A673 (cell line): ENCODE measurements around the gene DDX39B. TPM values are rescaled to one million over a fixed set of nuclear protein-coding genes. Genes with fewer than 3 reads are reported as not detected.
"Not testable (repeated sequence)": the region's sequence is repeated elsewhere in the genome, so short reads cannot be mapped to it uniquely, and the experiment has no call there.

Experiments used
- BruUV-seq: library from RNA; stranded (reverse); fragments of 400-500 nt; replicated peaks from 2 replicates; lab custom pipeline; 2021; lab: Mats Ljungman, UMichigan
- CTCF ChIA-PET: fragments of 300-600 bp; sonication (Branson Sonifier 250); formaldehyde crosslinking; loops from one replicate; lab custom pipeline; 2022; ENCODE audit warnings: antibody characterized with exemption; lab: Charles Lee
- POLR2A ChIA-PET: fragments of 300-600 bp; sonication (Branson Sonifier 250); formaldehyde crosslinking; loops from one replicate; lab custom pipeline; 2022; ENCODE audit warnings: antibody characterized with exemption; ENCODE audit not compliant: low non-redundant PET; lab: Charles Lee
- DNase-seq: peaks from one replicate; pipeline ENCODE4 v3.0.0-alpha.2; 2015; ENCODE audit warnings: low spot score
- H3K27ac ChIP-seq: fragments of 200-600 bp; sonication (generic); 2 replicates; pipeline ENCODE4 v1.5.1; 2016; ENCODE audit warnings: mixed run types, low read depth, mild to moderate bottlenecking, mixed read lengths, antibody characterized with exemption, low read length; ENCODE audit not compliant: poor library complexity, severe bottlenecking
- H3K27me3 ChIP-seq: fragments of 200-600 bp; sonication (generic); replicated peaks from 2 replicates; pipeline ENCODE4 v1.6.1; 2017; ENCODE audit warnings: mixed run types, low read depth, mild to moderate bottlenecking, mixed read lengths, antibody characterized with exemption, low read length; ENCODE audit not compliant: insufficient read depth, poor library complexity
- H3K36me3 ChIP-seq: fragments of 200-600 bp; sonication (generic); 2 replicates; pipeline ENCODE4 v1.6.1; 2016; ENCODE audit warnings: mixed run types, mild to moderate bottlenecking, mixed read lengths, antibody characterized with exemption, low read length; ENCODE audit not compliant: insufficient read depth, poor library complexity, severe bottlenecking
- H3K4me1 ChIP-seq: fragments of 200-600 bp; sonication (generic); 2 replicates; pipeline ENCODE4 v1.6.1; 2017; ENCODE audit warnings: mixed run types, mild to moderate bottlenecking, mixed read lengths, antibody characterized with exemption, low read length; ENCODE audit not compliant: insufficient read depth, poor library complexity, severe bottlenecking
- H3K4me3 ChIP-seq: fragments of 200-600 bp; sonication (generic); 2 replicates; pipeline ENCODE4 v1.5.1; 2016; ENCODE audit warnings: low read depth, mixed run types, mild to moderate bottlenecking, mixed read lengths, low read length; ENCODE audit not compliant: poor library complexity, severe bottlenecking
- H3K9me3 ChIP-seq: fragments of 200-600 bp; sonication (generic); 2 replicates; pipeline ENCODE4 v1.6.1; 2016; ENCODE audit warnings: mixed run types, low read depth, mild to moderate bottlenecking, mixed read lengths, antibody characterized with exemption, low read length; ENCODE audit not compliant: poor library complexity, severe bottlenecking
- EZH2 ChIP-seq: fragments of 200-600 bp; sonication (generic); IDR thresholded peaks from 2 replicates; pipeline ENCODE4 v1.6.1; 2017; ENCODE audit warnings: borderline replicate concordance, low read depth, mild to moderate bottlenecking, mixed read lengths, antibody characterized with exemption, low read length; ENCODE audit not compliant: poor library complexity, severe bottlenecking
- intact Hi-C: fragments of 100-400 bp; cut with micrococcal nuclease; formaldehyde crosslinking; loops from one replicate; pipeline ENCODE4 v1.10.0; 2022; ENCODE audit not compliant: unreplicated experiment
- total RNA-seq: library from RNA; stranded (reverse); gene quantifications from 2 replicates; pipeline ENCODE4 v1.2.3, GENCODE V29; 2021
- TF ChIP-seq, protein P1 (sequence below): fragments of 300-800, 200-600 bp; sonication (generic); conservative IDR thresholded peaks from 2 replicates; pipeline ENCODE4 v1.5.1; 2017; ENCODE audit warnings: low read depth, mild to moderate bottlenecking, antibody characterized with exemption, low read length, moderate library complexity, mixed read lengths

The DDX39B gene
- total RNA-seq, 1 experiment from 2014 or later: 558 TPM

- no TSS peak for BruUV-seq
- ChIA-PET POLR2A (interaction anchor here (0.7 kb wide), 1 partner anchor 21 kb away, joined by 8 read pairs; no protein-coding TSS in a partner anchor), CTCF (no interaction called here)
- DNase-seq: no peak
- H3K27ac ChIP-seq: no peak overlapping the region
- H3K4me3 ChIP-seq: no peak overlapping the region
- peaks cover 22% of the 10 kb centered on the region for H3K36me3 ChIP-seq
- H3K4me1 ChIP-seq: no peaks in the 10 kb centered on the region
- intact Hi-C loops: no loop called here
- no peaks in the 10 kb centered on the region for H3K9me3 ChIP-seq
- H3K27me3 ChIP-seq: no peaks in the 10 kb centered on the region
- TF ChIP-seq, protein P1, sequence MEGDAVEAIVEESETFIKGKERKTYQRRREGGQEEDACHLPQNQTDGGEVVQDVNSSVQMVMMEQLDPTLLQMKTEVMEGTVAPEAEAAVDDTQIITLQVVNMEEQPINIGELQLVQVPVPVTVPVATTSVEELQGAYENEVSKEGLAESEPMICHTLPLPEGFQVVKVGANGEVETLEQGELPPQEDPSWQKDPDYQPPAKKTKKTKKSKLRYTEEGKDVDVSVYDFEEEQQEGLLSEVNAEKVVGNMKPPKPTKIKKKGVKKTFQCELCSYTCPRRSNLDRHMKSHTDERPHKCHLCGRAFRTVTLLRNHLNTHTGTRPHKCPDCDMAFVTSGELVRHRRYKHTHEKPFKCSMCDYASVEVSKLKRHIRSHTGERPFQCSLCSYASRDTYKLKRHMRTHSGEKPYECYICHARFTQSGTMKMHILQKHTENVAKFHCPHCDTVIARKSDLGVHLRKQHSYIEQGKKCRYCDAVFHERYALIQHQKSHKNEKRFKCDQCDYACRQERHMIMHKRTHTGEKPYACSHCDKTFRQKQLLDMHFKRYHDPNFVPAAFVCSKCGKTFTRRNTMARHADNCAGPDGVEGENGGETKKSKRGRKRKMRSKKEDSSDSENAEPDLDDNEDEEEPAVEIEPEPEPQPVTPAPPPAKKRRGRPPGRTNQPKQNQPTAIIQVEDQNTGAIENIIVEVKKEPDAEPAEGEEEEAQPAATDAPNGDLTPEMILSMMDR: no peak
- no peak for TF ChIP-seq EZH2
These were observed 15.9 kb upstream of the DDX39B start for GRCh38 chr6:31557443-31558317.

GRCh38 chr6:31556307-31556706 lies 14.5 kb upstream of the DDX39B start:
- H3K4me3 ChIP-seq: no peak overlapping the region
- DNase-seq: no peak
- no TSS peak for BruUV-seq
- ChIA-PET POLR2A (no interaction called here), CTCF (no interaction called here)
- peaks cover 22% of the 10 kb centered on the region for H3K36me3 ChIP-seq
- TF ChIP-seq, protein P1: no peak
- TF ChIP-seq EZH2: no peak
- H3K4me1 ChIP-seq: no peaks in the 10 kb centered on the region
- H3K9me3 ChIP-seq: no peaks in the 10 kb centered on the region
- H3K27ac ChIP-seq: no peak overlapping the region
- H3K27me3 ChIP-seq: no peaks in the 10 kb centered on the region
- intact Hi-C loops: no loop called here

DNA sequence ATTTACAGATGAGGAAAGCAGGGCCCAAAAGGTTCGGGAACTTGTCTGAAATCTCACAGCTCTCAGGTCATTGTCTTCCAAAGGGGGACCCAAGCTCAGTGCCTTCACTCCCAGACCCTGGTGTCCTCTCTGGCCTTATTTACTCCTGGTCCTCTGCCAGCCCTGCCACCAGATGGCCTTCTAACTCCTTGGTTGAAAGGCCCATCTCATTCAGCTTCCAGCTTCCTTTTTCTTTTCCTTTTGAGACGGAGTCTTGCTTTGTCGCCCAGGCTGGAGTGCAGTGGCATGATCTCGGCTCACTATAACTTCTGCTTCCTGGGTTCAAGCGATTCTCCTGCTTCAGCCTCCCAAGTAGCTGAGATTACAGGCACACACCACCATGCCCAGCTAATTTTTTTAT lies 9.6 kb upstream of the DDX39B start:
- TF ChIP-seq, protein P1: peak; percentile 32; the same call in 1 of the 2 replicates
- intact Hi-C loops: loop anchor here (1.0 kb wide), 1 partner anchor 47 kb away; no protein-coding TSS in a partner anchor
- H3K4me3 ChIP-seq, H3K27ac ChIP-seq, H3K9me3 ChIP-seq, BruUV-seq, H3K27me3 ChIP-seq, POLR2A ChIA-PET: not testable (repeated sequence)
- peaks cover 11% of the 10 kb centered on the region for H3K4me1 ChIP-seq
- CTCF ChIA-PET: interaction anchor here (2.7 kb wide), 1 partner anchor 46 kb away, joined by 30 read pairs; no protein-coding TSS in a partner anchor
- H3K36me3 ChIP-seq: peaks cover 18% of the 10 kb centered on the region
- peak; percentile 46 for DNase-seq
